Measurements from ENCODE around the gene MYO1D. TPM values are rescaled to one million over a fixed set of nuclear protein-coding genes. Genes with fewer than 3 reads are reported as not detected.
"Not testable (repeated sequence)": the region's sequence is repeated elsewhere in the genome, so short reads cannot be mapped to it uniquely, and the experiment has no call there.

MYO1D gene
- total RNA-seq, 2 donors from 2014 or later, result 14.7 to 22.6 TPM

DNA sequence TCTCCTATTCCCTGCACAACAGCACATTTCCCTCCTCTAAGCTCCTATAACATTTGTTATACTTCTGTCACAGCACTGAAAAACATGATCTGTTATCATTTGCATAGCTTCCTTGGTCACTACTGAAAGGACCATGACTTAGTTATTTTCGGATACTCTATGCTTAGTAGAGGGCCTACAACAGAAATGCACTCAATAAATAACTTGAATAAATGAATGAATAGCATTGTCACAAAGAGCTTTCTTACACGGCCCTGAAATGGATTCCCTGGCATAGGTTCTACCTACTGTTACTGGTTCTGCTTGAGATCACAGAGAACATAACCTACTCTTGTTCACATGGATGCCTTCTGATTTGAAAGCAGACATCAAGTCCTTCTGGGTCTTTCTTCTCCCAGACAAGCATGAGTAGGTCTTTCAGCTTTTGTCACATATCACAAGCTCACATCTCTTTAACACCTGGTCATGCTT is 41.6 kb downstream of the MYO1D start:
- ATAC-seq (replicated peaks in 1 of 2), result no peak
- no peaks in the 10 kb centered on the region for H3K27me3 Mint-ChIP-seq (ENCODE audit: low read depth)
- no peaks in the 10 kb centered on the region for H3K4me1 Mint-ChIP-seq (ENCODE audit: low read depth)

DNA sequence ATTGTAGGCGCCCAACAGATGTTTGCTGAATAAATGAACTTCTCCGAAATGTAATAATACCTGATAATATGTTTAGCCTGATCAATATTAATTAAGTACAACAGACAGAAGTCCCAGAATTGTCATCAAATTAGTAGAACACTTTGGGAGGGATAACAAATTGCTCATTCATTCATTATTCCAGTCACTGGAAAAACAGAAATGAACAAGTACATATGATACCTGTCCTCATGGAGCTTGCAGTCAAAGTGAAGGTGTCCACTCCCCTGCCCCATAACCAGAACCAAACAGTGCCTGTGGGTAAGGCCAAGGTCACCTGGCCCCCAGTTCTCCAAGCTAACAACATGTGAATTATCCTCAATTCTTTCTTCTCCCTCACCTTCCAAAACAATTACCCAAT is 42.8 kb downstream of the MYO1D start:
- no peaks in the 10 kb centered on the region for H3K36me3 Mint-ChIP-seq (ENCODE audit: insufficient read depth in 2 of 2)

More for the DNA sequence above, 41.6 kb downstream of the MYO1D start:
- DNase-seq, result no peak
- H3K27ac Mint-ChIP-seq, result no peak overlapping the region
- H3K4me3 Mint-ChIP-seq, result no peak overlapping the region
- H3K9me3 Mint-ChIP-seq, result no peaks in the 10 kb centered on the region
- H3K36me3 Mint-ChIP-seq (ENCODE audit: insufficient read depth in 2 of 2), result no peaks in the 10 kb centered on the region

GRCh38 chr17:32833526-32833925 is 43.4 kb downstream of the MYO1D start:
- no peak for ATAC-seq (replicated peaks in 1 of 2)
- Mint-ChIP-seq H3K36me3 (ENCODE audit: insufficient read depth in 2 of 2) (no peaks in the 10 kb centered on the region), H3K4me1 (ENCODE audit: low read depth) (peaks cover 10% of the 10 kb centered on the region), H3K9me3 (no peaks in the 10 kb centered on the region), H3K27ac (no peak overlapping the region), H3K27me3 (ENCODE audit: low read depth) (no peaks in the 10 kb centered on the region), H3K4me3 (no peak overlapping the region)
- DNase-seq, result no peak

More for the DNA sequence above, 42.8 kb downstream of the MYO1D start:
- Mint-ChIP-seq H3K27ac (no peak overlapping the region), H3K27me3 (ENCODE audit: low read depth) (no peaks in the 10 kb centered on the region), H3K9me3 (no peaks in the 10 kb centered on the region), H3K4me3 (no peak overlapping the region), H3K4me1 (ENCODE audit: low read depth) (peaks cover 4% of the 10 kb centered on the region)
- DNase-seq, result no peak
- no peak for ATAC-seq (replicated peaks in 1 of 2)

DNA sequence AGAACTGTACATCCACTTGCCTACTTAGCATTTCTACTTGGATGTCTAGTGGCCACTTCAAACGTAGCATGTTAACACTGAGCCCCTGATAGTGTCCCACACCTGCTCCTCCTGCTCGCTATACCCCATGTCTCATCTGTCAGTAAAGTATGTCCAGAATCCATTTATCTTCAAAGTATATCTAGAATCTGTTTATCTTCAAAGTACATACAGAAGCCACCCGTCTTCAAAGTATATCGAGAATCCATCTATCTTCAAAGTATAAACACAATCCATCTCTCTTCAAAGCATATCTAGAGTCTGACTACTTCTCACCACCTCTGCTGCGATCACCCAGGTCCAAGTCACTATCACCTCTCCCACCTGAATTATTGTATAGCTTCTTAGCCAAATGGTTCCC is 43.8 kb downstream of the MYO1D start:
- Mint-ChIP-seq H3K27me3 (ENCODE audit: low read depth) (no peaks in the 10 kb centered on the region), H3K27ac (no peak overlapping the region), H3K36me3 (ENCODE audit: insufficient read depth in 2 of 2) (no peaks in the 10 kb centered on the region), H3K4me3 (no peak overlapping the region), H3K9me3 (no peaks in the 10 kb centered on the region), H3K4me1 (ENCODE audit: low read depth) (peaks cover 14% of the 10 kb centered on the region)
- DNase-seq (no peak), ATAC-seq (replicated peaks in 1 of 2) (no peak)

GRCh38 chr17:32831627-32832243 is 45.2 kb downstream of the MYO1D start:
- no peak overlapping the region for H3K4me3 Mint-ChIP-seq
- H3K27ac Mint-ChIP-seq, result no peak overlapping the region
- H3K36me3 Mint-ChIP-seq (ENCODE audit: insufficient read depth in 2 of 2), result no peaks in the 10 kb centered on the region
- DNase-seq (no peak), ATAC-seq (replicated peaks in 1 of 2) (no peak)
- no peaks in the 10 kb centered on the region for H3K9me3 Mint-ChIP-seq
- peaks cover 15% of the 10 kb centered on the region for H3K4me1 Mint-ChIP-seq (ENCODE audit: low read depth)
- H3K27me3 Mint-ChIP-seq (ENCODE audit: low read depth), result no peaks in the 10 kb centered on the region

DNA sequence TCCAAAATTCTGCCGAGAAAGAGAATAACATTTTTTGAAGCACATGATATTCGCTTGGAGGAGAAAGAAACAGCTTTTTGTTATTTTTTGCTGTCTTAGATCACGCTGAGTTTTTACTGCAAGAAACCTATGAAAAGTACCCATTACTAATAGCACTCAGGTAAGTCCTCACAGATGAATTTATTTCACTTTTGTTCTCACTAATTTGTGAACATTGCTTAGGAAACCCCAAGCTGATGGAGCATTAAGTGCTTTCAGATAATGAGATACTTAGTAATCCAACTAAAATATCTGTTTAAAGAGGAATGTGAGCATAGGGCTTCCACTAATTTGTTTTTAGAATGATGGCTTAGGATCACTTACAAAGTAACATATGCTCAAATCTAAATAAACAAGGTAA is 45.7 kb downstream of the MYO1D start:
- no peaks in the 10 kb centered on the region for H3K36me3 Mint-ChIP-seq (ENCODE audit: insufficient read depth in 2 of 2)
- H3K4me3 Mint-ChIP-seq, result no peak overlapping the region
- H3K27me3 Mint-ChIP-seq (ENCODE audit: low read depth), result peaks cover 2% of the 10 kb centered on the region
- H3K9me3 Mint-ChIP-seq, result no peaks in the 10 kb centered on the region
- no peak for DNase-seq
- ATAC-seq (replicated peaks in 1 of 2), result no peak
- no peak overlapping the region for H3K27ac Mint-ChIP-seq
- H3K4me1 Mint-ChIP-seq (ENCODE audit: low read depth), result peaks cover 15% of the 10 kb centered on the region

DNA sequence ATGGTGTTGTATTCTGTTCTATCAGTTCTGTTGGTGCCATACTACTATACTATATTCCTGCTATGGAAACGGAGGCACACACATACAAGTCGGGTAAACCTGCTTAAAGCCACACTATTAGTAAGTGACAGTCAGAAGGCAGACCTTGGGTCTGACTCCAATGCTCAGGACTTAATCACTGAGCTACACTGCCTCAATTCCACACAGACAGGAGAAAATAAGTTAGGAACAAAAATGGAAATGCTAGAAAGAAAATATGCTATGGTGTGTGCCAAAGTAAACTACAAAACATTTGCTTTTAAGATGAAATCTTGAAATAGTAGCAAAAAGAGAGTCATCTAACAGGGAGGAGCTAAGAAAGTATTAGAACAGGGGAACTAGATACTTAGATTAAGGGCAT is 48.1 kb downstream of the MYO1D start:
- Mint-ChIP-seq H3K9me3 (no peaks in the 10 kb centered on the region), H3K4me1 (ENCODE audit: low read depth) (peaks cover 15% of the 10 kb centered on the region), H3K27ac (no peak overlapping the region), H3K36me3 (ENCODE audit: insufficient read depth in 2 of 2) (no peaks in the 10 kb centered on the region), H3K4me3 (no peak overlapping the region), H3K27me3 (ENCODE audit: low read depth) (peaks cover 7% of the 10 kb centered on the region)
- DNase-seq, result no peak
- ATAC-seq (replicated peaks in 1 of 2), result peak in 1 of 2 donors; percentile 23

DNA sequence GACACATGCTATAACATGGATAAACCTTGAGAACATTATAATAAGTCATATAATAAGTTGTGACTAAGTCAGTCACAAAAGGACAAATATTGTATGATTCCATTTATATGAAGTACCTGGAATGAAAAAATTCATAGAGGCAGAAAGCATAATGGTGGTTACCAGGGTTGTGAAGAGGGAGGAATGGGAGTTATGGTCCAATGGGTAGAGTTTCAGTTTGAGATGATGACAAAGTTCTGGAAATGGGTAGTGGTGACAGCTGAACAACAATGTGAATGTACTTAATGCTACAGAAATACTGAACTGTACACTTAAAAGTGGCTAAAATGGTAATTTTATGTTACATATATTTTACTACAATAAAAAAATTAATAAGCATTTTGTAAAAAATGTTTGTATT is 49.7 kb downstream of the MYO1D start:
- ATAC-seq (replicated peaks in 1 of 2) (no peak), DNase-seq (no peak)
- H3K27ac Mint-ChIP-seq, result no peak overlapping the region
- H3K9me3 Mint-ChIP-seq, result no peaks in the 10 kb centered on the region
- no peak overlapping the region for H3K4me3 Mint-ChIP-seq
- H3K36me3 Mint-ChIP-seq (ENCODE audit: insufficient read depth in 2 of 2), result no peaks in the 10 kb centered on the region
- H3K27me3 Mint-ChIP-seq (ENCODE audit: low read depth), result peaks cover 16% of the 10 kb centered on the region
- peaks cover 15% of the 10 kb centered on the region for H3K4me1 Mint-ChIP-seq (ENCODE audit: low read depth)

GRCh38 chr17:32826076-32826475 is 50.8 kb downstream of the MYO1D start:
- peaks cover 15% of the 10 kb centered on the region for H3K4me1 Mint-ChIP-seq (ENCODE audit: low read depth)
- DNase-seq (no peak), ATAC-seq (replicated peaks in 1 of 2) (no peak)
- peaks cover 23% of the 10 kb centered on the region for H3K27me3 Mint-ChIP-seq (ENCODE audit: low read depth)
- no peak overlapping the region for H3K27ac Mint-ChIP-seq
- no peak overlapping the region for H3K4me3 Mint-ChIP-seq
- no peaks in the 10 kb centered on the region for H3K9me3 Mint-ChIP-seq
- no peaks in the 10 kb centered on the region for H3K36me3 Mint-ChIP-seq (ENCODE audit: insufficient read depth in 2 of 2)

DNA sequence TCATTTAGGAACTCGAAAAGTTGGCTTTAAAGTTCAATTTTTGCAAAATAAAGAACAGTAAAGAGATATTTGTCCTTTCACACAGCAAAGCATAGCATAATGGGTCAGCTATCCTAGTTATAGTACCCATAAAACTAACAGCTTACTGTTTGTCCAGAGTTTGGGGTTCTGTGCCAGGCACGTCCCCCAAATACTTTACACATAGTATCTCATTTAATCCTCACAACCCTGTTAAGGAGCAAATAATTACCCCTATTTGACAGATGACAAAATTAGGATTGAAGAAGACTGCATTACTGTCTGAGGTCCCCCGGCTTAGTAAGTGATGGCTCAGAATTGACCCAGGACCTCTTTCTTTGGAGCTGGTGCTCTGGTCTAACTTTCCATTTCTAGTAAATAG is 52.6 kb downstream of the MYO1D start:
- Mint-ChIP-seq H3K4me1 (ENCODE audit: low read depth) (peaks cover 16% of the 10 kb centered on the region), H3K27ac (no peak overlapping the region), H3K36me3 (ENCODE audit: insufficient read depth in 2 of 2) (no peaks in the 10 kb centered on the region), H3K4me3 (no peak overlapping the region), H3K27me3 (ENCODE audit: low read depth) (peaks cover 37% of the 10 kb centered on the region), H3K9me3 (no peaks in the 10 kb centered on the region)
- DNase-seq (no peak), ATAC-seq (replicated peaks in 1 of 2) (no peak)

GRCh38 chr17:32822996-32823395 is 53.9 kb downstream of the MYO1D start:
- H3K27me3 Mint-ChIP-seq (ENCODE audit: low read depth), result peaks cover 37% of the 10 kb centered on the region
- DNase-seq (no peak), ATAC-seq (replicated peaks in 1 of 2) (no peak)
- H3K4me1 Mint-ChIP-seq (ENCODE audit: low read depth), result peaks cover 10% of the 10 kb centered on the region
- H3K36me3 Mint-ChIP-seq (ENCODE audit: insufficient read depth in 2 of 2), result no peaks in the 10 kb centered on the region
- H3K27ac Mint-ChIP-seq, result no peak overlapping the region
- H3K4me3 Mint-ChIP-seq, result peak overlapping the region in 1 of 2 donors; percentile 33
- H3K9me3 Mint-ChIP-seq, result no peaks in the 10 kb centered on the region

- H3K4me3 Mint-ChIP-seq; ATAC-seq (replicated peaks in 1 of 2); H3K9me3 Mint-ChIP-seq; H3K27ac Mint-ChIP-seq; H3K36me3 Mint-ChIP-seq (ENCODE audit: insufficient read depth in 2 of 2): not testable (repeated sequence)
- peak; percentile 31 to 42 for DNase-seq
- Mint-ChIP-seq H3K27me3 (ENCODE audit: low read depth) (peaks cover 37% of the 10 kb centered on the region), H3K4me1 (ENCODE audit: low read depth) (peaks cover 10% of the 10 kb centered on the region)
Measured at GRCh38 chr17:32821987-32822934, 54.7 kb downstream of the MYO1D start.

DNA sequence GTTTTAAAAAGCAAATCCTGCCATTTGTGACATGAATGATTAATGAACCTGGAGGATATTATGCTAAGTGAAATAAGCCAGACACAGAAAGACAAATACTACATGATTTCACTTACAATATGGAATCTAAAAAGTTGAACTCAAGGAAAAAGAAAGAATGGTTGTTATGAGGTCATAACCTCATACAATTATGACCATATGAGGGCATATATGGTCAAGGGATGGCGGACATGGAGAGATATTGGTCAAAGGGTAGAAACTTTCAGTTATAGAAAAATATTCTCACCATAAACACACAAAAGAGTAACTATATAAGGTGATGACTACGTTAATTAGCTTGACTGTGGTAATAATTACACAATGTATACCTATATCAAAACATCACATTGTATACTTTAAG is 56.5 kb downstream of the MYO1D start:
- H3K4me1 Mint-ChIP-seq (ENCODE audit: low read depth), result peaks cover 10% of the 10 kb centered on the region
- no peaks in the 10 kb centered on the region for H3K9me3 Mint-ChIP-seq
- no peak for DNase-seq
- H3K27me3 Mint-ChIP-seq (ENCODE audit: low read depth), result peaks cover 31% of the 10 kb centered on the region
- no peak overlapping the region for H3K4me3 Mint-ChIP-seq
- no peak for ATAC-seq (replicated peaks in 1 of 2)
- H3K36me3 Mint-ChIP-seq (ENCODE audit: insufficient read depth in 2 of 2), result no peaks in the 10 kb centered on the region
- no peak overlapping the region for H3K27ac Mint-ChIP-seq

Data from activated T-cell treated with anti-CD3 and anti-CD28 coated beads, Interleukin-2, amount 50 U/mL, for 72 hours (primary cell).